HG02642 (cell line): Measurements from ENCODE around the gene CRYGA.

Experiments
- ATAC-seq: cut with Tn5 transposase; IDR thresholded peaks from one replicate; pipeline ENCODE4 v1.9.1; 2021; ENCODE audit warnings: mild to moderate bottlenecking; ENCODE audit not compliant: unreplicated experiment, poor library complexity

Gene CRYGA

GRCh38 chr2:208163489-208163888 is at the start of gene CRYGA:
Gene CRYGA (minus strand): TSS chr2:208163589. CDS start chr2:208163556, 33 bp downstream.
- no peak for ATAC-seq

- no peak for ATAC-seq
These were observed 47.5 kb upstream of the CRYGA start for GRCh38 chr2:208210688-208211451.

GRCh38 chr2:208208335-208209085 is 45.1 kb upstream of the CRYGA start:
- no peak for ATAC-seq

- no peak for ATAC-seq
These were observed 44.4 kb upstream of the CRYGA start for GRCh38 chr2:208207769-208208168.

- no peak for ATAC-seq
These were observed 40.8 kb upstream of the CRYGA start for GRCh38 chr2:208204166-208204565.

- ATAC-seq, result no peak
These were observed 32.1 kb upstream of the CRYGA start for GRCh38 chr2:208195531-208195930.

- no peak for ATAC-seq
These were observed 29.3 kb upstream of the CRYGA start for GRCh38 chr2:208192611-208193236.

- no peak for ATAC-seq
These were observed 26.6 kb upstream of the CRYGA start, which contains the start of gene C2orf80 for GRCh38 chr2:208189810-208190503. Gene C2orf80 (minus strand): TSS chr2:208190030. CDS start chr2:208186986, 3,044 bp downstream.

GRCh38 chr2:208189069-208189809 is 25.9 kb upstream of the CRYGA start:
- ATAC-seq, result no peak

GRCh38 chr2:208186893-208187292 is 23.5 kb upstream of the CRYGA start:
- no peak for ATAC-seq

GRCh38 chr2:208186465-208186864 is 23.1 kb upstream of the CRYGA start:
- ATAC-seq, result no peak

- no peak for ATAC-seq
These were observed 20.8 kb upstream of the CRYGA start for GRCh38 chr2:208183972-208184705.

GRCh38 chr2:208183526-208183925 is 20.1 kb upstream of the CRYGA start:
- no peak for ATAC-seq

GRCh38 chr2:208182835-208183234 is 19.4 kb upstream of the CRYGA start:
- ATAC-seq, result no peak

GRCh38 chr2:208179028-208179609 is 15.7 kb upstream of the CRYGA start:
- no peak for ATAC-seq

- ATAC-seq, result no peak
These were observed 12.4 kb upstream of the CRYGA start for GRCh38 chr2:208175840-208176153.

- peak; percentile 99 for ATAC-seq
These were observed 11.9 kb upstream of the CRYGA start for GRCh38 chr2:208175069-208175839.

- ATAC-seq, result no peak
These were observed 10.8 kb upstream of the CRYGA start for GRCh38 chr2:208174144-208174543.
